Ectodermal cell (in vitro differentiated cells): ENCODE measurements around the gene NUMBL.

Source experiments
- H3K27ac ChIP-seq: 2 replicates; pipeline ENCODE4 v1.7.0; 2013; ENCODE audit warnings: mild to moderate bottlenecking, low read depth, low read length; ENCODE audit not compliant: insufficient read depth, poor library complexity, severe bottlenecking
- H3K27me3 ChIP-seq: 2 replicates; pipeline ENCODE4 v1.7.0; 2013; ENCODE audit warnings: mild to moderate bottlenecking, low read length; ENCODE audit not compliant: insufficient read depth, control insufficient read depth, poor library complexity, severe bottlenecking
- H3K36me3 ChIP-seq: one replicate; pipeline ENCODE4 v1.7.0; 2013; ENCODE audit warnings: low read length; ENCODE audit not compliant: control insufficient read depth, insufficient read depth
- H3K4me1 ChIP-seq: one replicate; pipeline ENCODE4 v1.7.0; 2013; ENCODE audit warnings: low read length; ENCODE audit not compliant: control insufficient read depth, insufficient read depth
- H3K4me3 ChIP-seq: 2 replicates; pipeline ENCODE4 v1.7.0; 2013; ENCODE audit warnings: low read depth, low read length, control low read depth; ENCODE audit not compliant: insufficient read depth
- H3K9me3 ChIP-seq: 2 replicates; pipeline ENCODE4 v1.7.0; 2013; ENCODE audit warnings: mild to moderate bottlenecking, low read length, moderate library complexity; ENCODE audit not compliant: control insufficient read depth
- WGBS, 2 experiments: methylation state at CpG; one replicate each; pipeline ENCODE4 v1.1.7; 2013; ENCODE audit warnings: missing lambda C conversion rate in 2 of 2; 5-methylcytosine and 5-hydroxymethylcytosine counted together

The NUMBL gene

GRCh38 chr19:40724315-40724714 is 33.9 kb upstream of the NUMBL start:
- no peak overlapping the region for H3K27ac ChIP-seq
- H3K4me3 ChIP-seq = no peak overlapping the region
- no peaks in the 10 kb centered on the region for H3K9me3 ChIP-seq
- 96 to 99% methylated on average over 4 of the region's 4 CpGs for WGBS, 2 experiments
- no peaks in the 10 kb centered on the region for H3K27me3 ChIP-seq
- H3K4me1 ChIP-seq = no peaks in the 10 kb centered on the region
- H3K36me3 ChIP-seq = peaks cover 3% of the 10 kb centered on the region

- peaks cover 3% of the 10 kb centered on the region for H3K36me3 ChIP-seq
These were observed 33.3 kb upstream of the NUMBL start for GRCh38 chr19:40723661-40724254.

GRCh38 chr19:40721936-40722661 is 31.6 kb upstream of the NUMBL start:
- H3K27ac ChIP-seq = no peak overlapping the region
- H3K4me3 ChIP-seq = no peak overlapping the region
- peaks cover 5% of the 10 kb centered on the region for H3K4me1 ChIP-seq
- H3K27me3 ChIP-seq = no peaks in the 10 kb centered on the region
- WGBS, 2 experiments = 89 to 96% methylated on average over 8 to 9 of the region's 9 CpGs
- no peaks in the 10 kb centered on the region for H3K9me3 ChIP-seq
- H3K36me3 ChIP-seq = peaks cover 3% of the 10 kb centered on the region

More at GRCh38 chr19:40723661-40724254, 33.3 kb upstream of the NUMBL start:
- Histone ChIP-seq H3K27ac (no peak overlapping the region), H3K4me3 (no peak overlapping the region), H3K4me1 (no peaks in the 10 kb centered on the region), H3K27me3 (no peaks in the 10 kb centered on the region), H3K9me3 (no peaks in the 10 kb centered on the region)
- 85 to 94% methylated on average over 5 of the region's 5 CpGs for WGBS, 2 experiments

GRCh38 chr19:40721140-40721486 is 30.7 kb upstream of the NUMBL start:
- Histone ChIP-seq H3K9me3 (no peaks in the 10 kb centered on the region), H3K27me3 (no peaks in the 10 kb centered on the region), H3K4me3 (no peak overlapping the region), H3K27ac (no peak overlapping the region), H3K4me1 (peaks cover 6% of the 10 kb centered on the region), H3K36me3 (peaks cover 3% of the 10 kb centered on the region)
- 86 to 91% methylated on average over 6 of the region's 6 CpGs for WGBS, 2 experiments

- no peak overlapping the region for H3K4me3 ChIP-seq
- H3K4me1 ChIP-seq = peaks cover 9% of the 10 kb centered on the region
- WGBS, 2 experiments = 87 to 89% methylated on average over 7 of the region's 7 CpGs
- H3K27ac ChIP-seq = no peak overlapping the region
- H3K27me3 ChIP-seq = no peaks in the 10 kb centered on the region
- H3K9me3 ChIP-seq = no peaks in the 10 kb centered on the region
- no peaks in the 10 kb centered on the region for H3K36me3 ChIP-seq
These were observed 29.0 kb upstream of the NUMBL start for GRCh38 chr19:40719414-40719894.

GRCh38 chr19:40718774-40719391 is 28.4 kb upstream of the NUMBL start:
- peaks cover 13% of the 10 kb centered on the region for H3K4me1 ChIP-seq
- no peak overlapping the region for H3K27ac ChIP-seq
- no peaks in the 10 kb centered on the region for H3K27me3 ChIP-seq
- no peaks in the 10 kb centered on the region for H3K36me3 ChIP-seq
- WGBS, 2 experiments = 15% methylated on average over 16 of the region's 16 CpGs
- no peaks in the 10 kb centered on the region for H3K9me3 ChIP-seq
- H3K4me3 ChIP-seq = peak overlapping the region; percentile 93

- H3K27ac ChIP-seq = no peak overlapping the region
- 23% methylated on average over 20 of the region's 20 CpGs for WGBS, 2 experiments
These were observed 27.7 kb upstream of the NUMBL start for GRCh38 chr19:40717880-40718773.

GRCh38 chr19:40717325-40717879 is 27.0 kb upstream of the NUMBL start:
- Histone ChIP-seq H3K27ac (peak overlapping the region; percentile 38), H3K4me1 (peaks cover 13% of the 10 kb centered on the region), H3K27me3 (no peaks in the 10 kb centered on the region), H3K9me3 (no peaks in the 10 kb centered on the region), H3K36me3 (peaks cover 6% of the 10 kb centered on the region), H3K4me3 (peak overlapping the region; percentile 93)
- WGBS, 2 experiments = 2% methylated on average over 20 of the region's 20 CpGs

More at GRCh38 chr19:40717880-40718773, 27.7 kb upstream of the NUMBL start:
- Histone ChIP-seq H3K9me3 (no peaks in the 10 kb centered on the region), H3K36me3 (no peaks in the 10 kb centered on the region), H3K27me3 (no peaks in the 10 kb centered on the region), H3K4me1 (peaks cover 13% of the 10 kb centered on the region), H3K4me3 (peak overlapping the region; percentile 93)

- H3K27me3 ChIP-seq = no peaks in the 10 kb centered on the region
- H3K4me3 ChIP-seq = peak within 1 kb of the TSS; percentile 93
- 0 to 1% methylated on average over 76 of the region's 76 CpGs for WGBS, 2 experiments
- H3K9me3 ChIP-seq = no peaks in the 10 kb centered on the region
- peak within 1 kb of the TSS; percentile 77 for H3K27ac ChIP-seq
- peaks cover 13% of the 10 kb centered on the region for H3K4me1 ChIP-seq
- peaks cover 7% of the 10 kb centered on the region for H3K36me3 ChIP-seq
These were observed 26.3 kb upstream of the NUMBL start, which contains the start of the genes COQ8B and ITPKC for GRCh38 chr19:40716482-40717324. Gene COQ8B (minus strand): TSS chr19:40716886. CDS start chr19:40714632, 2,254 bp downstream. Gene ITPKC (plus strand): TSS chr19:40717112. CDS start chr19:40717136, 24 bp downstream.
